K562 (cell line): Measurements from ENCODE around the gene ANP32B. TPM values are rescaled to one million over a fixed set of nuclear protein-coding genes. Genes with fewer than 3 reads are reported as not detected.
A peak's percentile ranks its signal among the peaks of the same experiment; 100 is the strongest.

Experiments
- ATAC-seq: fragments of 200-7000 bp; cut with Tn5 transposase; 3 replicates; pipeline ENCODE4 v1.9.1; 2020; ENCODE audit warnings: moderate library complexity
- BruUV-seq: library from RNA; stranded (reverse); fragments of 400-500 nt; replicated peaks from 2 replicates; lab custom pipeline; 2021; lab: Mats Ljungman, UMichigan
- CTCF ChIA-PET: fragments of 300-600 bp; formaldehyde crosslinking; extraction: SDS; loops from one replicate; lab custom pipeline; 2021; ENCODE audit warnings: low intra/inter-chr PET ratio; lab: Yijun Ruan, JAX
- POLR2A ChIA-PET: fragments of 300-600, 350-650 bp; sonication (Branson Sonifier 250); formaldehyde crosslinking; extraction: SDS; loops from one replicate; lab custom pipeline; 2021; ENCODE audit warnings: antibody characterized with exemption, inconsistent platforms; lab: Yijun Ruan, JAX
- DNase-seq, 4 experiments: peaks; one replicate each; pipeline versions ENCODE4 v3.0.0 to v3.0.0-alpha.2; 2011 to 2018; ENCODE audit warnings: low spot score in 3 of 4, mixed read lengths in 3 of 4; ENCODE audit errors: extremely low read depth in 1 of 4
- FAIRE-seq: peaks from 2 replicates; lab custom pipeline; 2011; peaks lifted over from hg19 to GRCh38; lab: Jason Lieb, UNC
- H2AFZ ChIP-seq: 2 replicates; pipeline ENCODE4 v1.6.0; 2011; ENCODE audit warnings: low read depth, low read length, control low read depth, inconsistent platforms
- H3K27ac ChIP-seq: fragments of 200-600 bp; 3 replicates; pipeline ENCODE4 v1.8.0; 2011; ENCODE audit warnings: low read depth, mild to moderate bottlenecking, control low read depth, inconsistent platforms, low read length, moderate library complexity, mixed read lengths; ENCODE audit errors: extremely low read depth
- H3K27me3 ChIP-seq, 2 experiments: fragments of 300-600 bp in 1 of 2; 2 replicates in 1 of 2; 3 replicates in 1 of 2; pipeline versions ENCODE4 v1.6.0 to v1.8.0; 2011; ENCODE audit warnings: inconsistent platforms in 2 of 2, low read length in 2 of 2, mild to moderate bottlenecking in 1 of 2, mixed read lengths in 1 of 2, moderate library complexity in 1 of 2; ENCODE audit not compliant: control insufficient read depth in 2 of 2, insufficient read depth in 2 of 2
- H3K36me3 ChIP-seq: fragments of 300-600 bp; 3 replicates; pipeline ENCODE4 v1.8.0; 2011; ENCODE audit warnings: mild to moderate bottlenecking, low read length, inconsistent platforms; ENCODE audit not compliant: control insufficient read depth, insufficient read depth
- H3K4me1 ChIP-seq, 2 experiments: fragments of 200-600 bp in 1 of 2; replicated peaks in 1 of 2; 2 replicates in 1 of 2; 3 replicates in 1 of 2; pipeline versions ENCODE4 v1.5.1 to v1.8.0; 2011; ENCODE audit warnings: inconsistent platforms in 2 of 2, low read length in 2 of 2, mild to moderate bottlenecking in 1 of 2, mixed read lengths in 1 of 2, moderate library complexity in 1 of 2; ENCODE audit not compliant: control insufficient read depth in 2 of 2, insufficient read depth in 2 of 2
- H3K4me2 ChIP-seq: 2 replicates; pipeline ENCODE4 v1.6.1; 2011; ENCODE audit warnings: low read length, control low read depth, inconsistent platforms, mixed read lengths; ENCODE audit not compliant: insufficient read depth
- H3K4me3 ChIP-seq: fragments of 200-600 bp; sonication (generic), shearing (Covaris generic); 2 replicates; pipeline ENCODE4 v1.5.1; 2016; ENCODE audit warnings: control low read depth, inconsistent platforms
- H3K79me2 ChIP-seq: fragments of 200-600 bp; 3 replicates; pipeline ENCODE4 v1.8.0; 2011; ENCODE audit warnings: low read length, inconsistent platforms; ENCODE audit not compliant: control insufficient read depth, insufficient read depth
- H3K9ac ChIP-seq, 2 experiments: 2 replicates each; pipeline versions ENCODE4 v1.6.0 to v1.6.1; 2011; ENCODE audit warnings: low read depth in 2 of 2, low read length in 2 of 2, control low read depth in 1 of 2, inconsistent platforms in 1 of 2, mild to moderate bottlenecking in 1 of 2, mixed read lengths in 1 of 2; ENCODE audit not compliant: insufficient read depth in 1 of 2
- H3K9me1 ChIP-seq: one replicate; pipeline ENCODE4 v1.6.0; 2011; ENCODE audit warnings: inconsistent platforms, mild to moderate bottlenecking, low read length, moderate library complexity; ENCODE audit not compliant: control insufficient read depth, insufficient read depth
- H3K9me3 ChIP-seq: replicated peaks from 2 replicates; pipeline ENCODE4 v1.5.1; 2011; ENCODE audit warnings: low read depth, low read length, inconsistent platforms; ENCODE audit not compliant: control insufficient read depth, insufficient read depth
- H4K20me1 ChIP-seq: replicated peaks from 2 replicates; pipeline ENCODE4 v1.6.1; 2011; ENCODE audit warnings: low read length, inconsistent platforms, mixed read lengths; ENCODE audit not compliant: control insufficient read depth, insufficient read depth
- HIVEP1 ChIP-seq: fragments of 250-450 bp; sonication (Bioruptor Pico); IDR thresholded peaks from 2 replicates; pipeline ENCODE4 v1.4.0; 2020; ENCODE audit warnings: mild to moderate bottlenecking
- HMG20B ChIP-seq: fragments of 250-450 bp; sonication (Bioruptor Pico); IDR thresholded peaks from 2 replicates; pipeline ENCODE4 v1.5.0; 2021; ENCODE audit warnings: mild to moderate bottlenecking
- NR2C1 ChIP-seq, 2 experiments: fragments of 450-650 bp; IDR thresholded peaks; 2 replicates each; pipeline ENCODE4 v1.6.1; 2017; ENCODE audit warnings: mild to moderate bottlenecking in 2 of 2, antibody characterized with exemption in 1 of 2, inconsistent platforms in 1 of 2, missing compliant biosample characterization in 1 of 2, missing genetic modification characterization in 1 of 2
- PCBP2 ChIP-seq: fragments of 200-400 bp; formaldehyde crosslinking; IDR thresholded peaks from 2 replicates; pipeline ENCODE4 v1.6.1; 2018; ENCODE audit warnings: low read length, low read depth, mild to moderate bottlenecking, moderate library complexity; ENCODE audit not compliant: poor library complexity, severe bottlenecking
- POU5F1 ChIP-seq: fragments of 150-350 bp; IDR thresholded peaks from 2 replicates; pipeline ENCODE4 v1.6.1; 2014; ENCODE audit warnings: borderline replicate concordance, low read length, low read depth, mild to moderate bottlenecking; ENCODE audit not compliant: partially characterized antibody
- TARDBP ChIP-seq: fragments of 450-650 bp; IDR thresholded peaks from 2 replicates; pipeline ENCODE4 v1.6.1; 2016
- ZEB2 ChIP-seq: fragments of 450-650 bp; IDR thresholded peaks from 2 replicates; pipeline ENCODE4 v1.6.1; 2016
- ZNF408 ChIP-seq: fragments of 250-450 bp; sonication (Bioruptor Pico); IDR thresholded peaks from 2 replicates; pipeline ENCODE4 v1.4.0; 2020; ENCODE audit warnings: low read depth, mild to moderate bottlenecking, moderate library complexity
- WGBS: fragments of 100-300 bp; shearing (Covaris generic); methylation state at CpG from one replicate; pipeline ENCODE4 v1.1.6; 2016; ENCODE audit warnings: low coverage, mixed read lengths; ENCODE audit not compliant: insufficient coverage; ENCODE audit errors: missing lambda C conversion rate; 5-methylcytosine and 5-hydroxymethylcytosine counted together
- in situ Hi-C: fragments of 300-500 bp; cut with MboI; formaldehyde crosslinking; loops from 4 replicates; pipeline ENCODE4 v1.15.0; 2018; ENCODE audit warnings: inconsistent platforms, mixed read lengths
- intact Hi-C: fragments of 100-400 bp; cut with micrococcal nuclease; formaldehyde crosslinking; loops from 2 replicates; pipeline ENCODE4 v1.14.2; 2022
- polyA plus RNA-seq, 8 experiments: library from polyadenylated mRNA; depleted of rRNA in 4 of 8; stranded (reverse) in 5 of 8; unstranded in 3 of 8; fragments of >200 nt; fragmentation: Nextera tagmentation in 2 of 8; fragmentation: Illumina TruSeq in 1 of 8; extraction: Ambion mirVana in 2 of 8; extraction: Trizol in 1 of 8; gene quantifications; 2 replicates each; pipeline versions ENCODE4 v1.2.1 to v1.2.3, GENCODE V29; 2011 to 2014; ENCODE audit warnings: inconsistent platforms in 1 of 8, missing spikeins in 1 of 8
- total RNA-seq, 7 experiments: library from RNA; depleted of rRNA in 6 of 7; stranded (reverse); fragments of >200 nt in 6 of 7; fragmentation: Illumina TruSeq in 2 of 7; extraction: Trizol in 2 of 7; gene quantifications; 2 replicates each; pipeline versions ENCODE4 v1.2.1 to v1.2.3, GENCODE V29; 2011 to 2021; ENCODE audit warnings: low replicate concordance in 1 of 7
- TF ChIP-seq, protein P1 (sequence below): sonication (generic); formaldehyde crosslinking; IDR thresholded peaks from 2 replicates; pipeline ENCODE4 v1.8.1; 2023; ENCODE audit warnings: mild to moderate bottlenecking, missing genetic modification reagents
- TF ChIP-seq, protein P2 (sequence below), 2 experiments: fragments of 150-350 bp in 1 of 2; IDR thresholded peaks; 2 replicates each; pipeline ENCODE4 v1.6.1; 2012 to 2016; ENCODE audit warnings: low read depth in 2 of 2, low read length in 2 of 2, mild to moderate bottlenecking in 1 of 2, moderate library complexity in 1 of 2

Gene ANP32B
- total and polyA plus RNA-seq, 9 of the 15 experiments (the other 6 are each of a cell fraction or from before 2014, with no cell fraction given): 68.9 to 815 (median 141) TPM

DNA sequence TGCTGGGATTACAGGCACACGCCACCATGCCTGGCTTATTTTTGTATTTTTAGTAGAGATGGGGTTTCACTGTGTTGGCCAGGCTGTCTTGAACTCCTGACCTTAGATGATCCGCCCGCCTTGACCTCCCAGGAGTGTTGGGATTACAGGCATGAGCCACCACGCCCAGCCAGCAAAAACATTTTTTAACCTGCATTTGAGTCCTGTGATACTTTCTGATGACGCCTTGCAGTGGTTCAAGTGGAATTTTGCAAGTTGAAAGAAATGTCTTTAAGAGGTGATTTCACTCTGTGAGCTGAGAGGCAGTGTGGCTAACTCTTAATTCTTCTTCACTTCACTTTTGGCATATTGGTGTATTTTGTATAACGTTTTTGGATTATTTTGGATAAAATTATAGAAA lies 9.1 kb downstream of the ANP32B start:
- TF ChIP-seq HMG20B (CRISPR knock-in tag) (no peak), NR2C1 (IDR thresholded peaks at IDR 0.05) (0 out of 2 replicates have a peak, but pooled peaks have one; percentile 32), NR2C1 (tag; IDR thresholded peaks at IDR 0.05) (no peak)
- TF ChIP-seq, all 486 proteins: peak for 1
- Histone ChIP-seq H3K4me1 (peaks cover 16 to 53% of the 10 kb centered on the region in 2 experiments), H2AFZ (no peak overlapping the region), H3K79me2 (peaks cover 100% of the 10 kb centered on the region), H4K20me1 (peaks cover 62% of the 10 kb centered on the region), H3K4me2 (no peak overlapping the region), H3K4me3 (no peak overlapping the region), H3K9ac (0 out of 4 replicates have a peak overlapping the region, but pooled peaks of 1 of the 2 experiments have one; percentile 29), H3K36me3 (peaks cover 95% of the 10 kb centered on the region), H3K27me3 (no peaks in the 10 kb centered on the region), H3K27ac (peak overlapping the region; percentile 43; the same call in 1 of the 3 replicates), H3K9me1 (peaks cover 4% of the 10 kb centered on the region), H3K9me3 (no peaks in the 10 kb centered on the region)
- ChIA-PET POLR2A (interaction anchor here (0.7 to 2.5 kb wide), 5 partner anchors 9 to 72 kb away, joined by 3 to 9 read pairs (median 5); partner anchors contain the start of gene ANP32B), CTCF (no interaction called here)
- BruUV-seq: no TSS peak
- FAIRE-seq (no peak), ATAC-seq (no peak; the same call in 2 of the 3 replicates), DNase-seq (peak in 1 of 4 experiments; percentile 40)
- WGBS: 53% methylated on average over 6 of the region's 6 CpGs
- intact Hi-C loops (no loop called here), in situ Hi-C loops (no loop called here)

DNA sequence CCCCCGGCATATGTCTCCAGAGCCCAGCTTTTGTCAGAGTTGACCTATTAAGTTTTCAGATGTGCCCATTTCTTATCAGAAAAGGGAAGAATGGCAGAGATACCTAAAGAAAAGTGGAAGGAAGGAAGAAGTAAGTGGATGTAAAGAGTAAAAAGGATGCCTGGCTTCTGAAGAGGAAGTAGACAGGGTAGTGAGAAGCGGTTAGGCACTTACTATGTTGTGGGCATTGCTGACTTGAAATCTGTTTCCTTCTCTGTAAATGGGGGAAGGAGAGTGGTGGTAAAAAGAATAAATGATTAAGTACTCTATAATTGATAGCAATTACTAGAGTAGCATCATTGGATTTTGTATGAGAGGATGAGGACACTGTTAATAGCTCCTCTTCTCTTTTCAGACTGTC lies 9.9 kb downstream of the ANP32B start:
- no peak overlapping the region for H2AFZ ChIP-seq
- no peak for FAIRE-seq
- in situ Hi-C loops (no loop called here), intact Hi-C loops (no loop called here)
- no peak for ATAC-seq
- 93% methylated on average over 2 of the region's 2 CpGs for whole genome bisulfite sequencing
- BruUV-seq: no TSS peak
- H3K9me1 ChIP-seq: peaks cover 4% of the 10 kb centered on the region
- H3K9me3 ChIP-seq: no peaks in the 10 kb centered on the region
- peaks cover 100% of the 10 kb centered on the region for H3K79me2 ChIP-seq
- DNase-seq: no peak
- CTCF ChIA-PET: no interaction called here
- peaks cover 96% of the 10 kb centered on the region for H3K36me3 ChIP-seq
- no peak overlapping the region for H3K4me3 ChIP-seq
- H3K4me2 ChIP-seq: no peak overlapping the region
- peak overlapping the region; percentile 11; the same call in 1 of the 3 replicates for H3K27ac ChIP-seq
- H3K27me3 ChIP-seq: no peaks in the 10 kb centered on the region
- H3K9ac ChIP-seq: peak overlapping the region in 1 of 2 experiments; percentile 25; a peak in 2 of 4 replicates
- POLR2A ChIA-PET: interaction anchor here (0.7 to 2.5 kb wide), 6 partner anchors 10 to 73 kb away, joined by 3 to 9 read pairs (median 7); partner anchors contain the start of gene ANP32B
- H4K20me1 ChIP-seq: peaks cover 56% of the 10 kb centered on the region
- H3K4me1 ChIP-seq: peaks cover 16 to 45% of the 10 kb centered on the region in 2 experiments
- TF ChIP-seq, protein P1, sequence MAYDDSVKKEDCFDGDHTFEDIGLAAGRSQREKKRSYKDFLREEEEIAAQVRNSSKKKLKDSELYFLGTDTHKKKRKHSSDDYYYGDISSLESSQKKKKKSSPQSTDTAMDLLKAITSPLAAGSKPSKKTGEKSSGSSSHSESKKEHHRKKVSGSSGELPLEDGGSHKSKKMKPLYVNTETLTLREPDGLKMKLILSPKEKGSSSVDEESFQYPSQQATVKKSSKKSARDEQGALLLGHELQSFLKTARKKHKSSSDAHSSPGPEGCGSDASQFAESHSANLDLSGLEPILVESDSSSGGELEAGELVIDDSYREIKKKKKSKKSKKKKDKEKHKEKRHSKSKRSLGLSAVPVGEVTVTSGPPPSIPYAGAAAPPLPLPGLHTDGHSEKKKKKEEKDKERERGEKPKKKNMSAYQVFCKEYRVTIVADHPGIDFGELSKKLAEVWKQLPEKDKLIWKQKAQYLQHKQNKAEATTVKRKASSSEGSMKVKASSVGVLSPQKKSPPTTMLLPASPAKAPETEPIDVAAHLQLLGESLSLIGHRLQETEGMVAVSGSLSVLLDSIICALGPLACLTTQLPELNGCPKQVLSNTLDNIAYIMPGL (CRISPR knock-in tag): no peak
- TF ChIP-seq POU5F1: no peak
- TF ChIP-seq ZEB2: no peak
- TF ChIP-seq, protein P2, sequence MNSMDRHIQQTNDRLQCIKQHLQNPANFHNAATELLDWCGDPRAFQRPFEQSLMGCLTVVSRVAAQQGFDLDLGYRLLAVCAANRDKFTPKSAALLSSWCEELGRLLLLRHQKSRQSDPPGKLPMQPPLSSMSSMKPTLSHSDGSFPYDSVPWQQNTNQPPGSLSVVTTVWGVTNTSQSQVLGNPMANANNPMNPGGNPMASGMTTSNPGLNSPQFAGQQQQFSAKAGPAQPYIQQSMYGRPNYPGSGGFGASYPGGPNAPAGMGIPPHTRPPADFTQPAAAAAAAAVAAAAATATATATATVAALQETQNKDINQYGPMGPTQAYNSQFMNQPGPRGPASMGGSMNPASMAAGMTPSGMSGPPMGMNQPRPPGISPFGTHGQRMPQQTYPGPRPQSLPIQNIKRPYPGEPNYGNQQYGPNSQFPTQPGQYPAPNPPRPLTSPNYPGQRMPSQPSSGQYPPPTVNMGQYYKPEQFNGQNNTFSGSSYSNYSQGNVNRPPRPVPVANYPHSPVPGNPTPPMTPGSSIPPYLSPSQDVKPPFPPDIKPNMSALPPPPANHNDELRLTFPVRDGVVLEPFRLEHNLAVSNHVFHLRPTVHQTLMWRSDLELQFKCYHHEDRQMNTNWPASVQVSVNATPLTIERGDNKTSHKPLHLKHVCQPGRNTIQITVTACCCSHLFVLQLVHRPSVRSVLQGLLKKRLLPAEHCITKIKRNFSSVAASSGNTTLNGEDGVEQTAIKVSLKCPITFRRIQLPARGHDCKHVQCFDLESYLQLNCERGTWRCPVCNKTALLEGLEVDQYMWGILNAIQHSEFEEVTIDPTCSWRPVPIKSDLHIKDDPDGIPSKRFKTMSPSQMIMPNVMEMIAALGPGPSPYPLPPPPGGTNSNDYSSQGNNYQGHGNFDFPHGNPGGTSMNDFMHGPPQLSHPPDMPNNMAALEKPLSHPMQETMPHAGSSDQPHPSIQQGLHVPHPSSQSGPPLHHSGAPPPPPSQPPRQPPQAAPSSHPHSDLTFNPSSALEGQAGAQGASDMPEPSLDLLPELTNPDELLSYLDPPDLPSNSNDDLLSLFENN (IDR thresholded peaks at IDR 0.05; ENCODE audit: low read depth in 2 of 2, low read length in 2 of 2): no peak
- TF ChIP-seq TARDBP: no peak
- TF ChIP-seq HIVEP1: no peak
- TF ChIP-seq PCBP2: no peak
- TF ChIP-seq ZNF408 (CRISPR knock-in tag): no peak
